ENCODE results near the gene RPS3. TPM values are rescaled to one million over a fixed set of nuclear protein-coding genes. Genes with fewer than 3 reads are reported as not detected.

RPS3 gene
- polyA plus RNA-seq, 1 of the 3 experiments (the other 2 are of a cell fraction) = 4,540 TPM

- ChIA-PET POLR2A (interaction anchor here (0.7 kb wide), 1 partner anchor 10 kb away, joined by 5 read pairs; no protein-coding TSS in a partner anchor), CTCF (interaction anchor here (0.8 to 2.1 kb wide), 7 partner anchors 9 to 37 kb away, joined by 3 to 8 read pairs (median 4); no protein-coding TSS in a partner anchor)
- Histone ChIP-seq H3K9ac (no peak overlapping the region), H3K4me3 (ENCODE audit: low read depth in 2 of 2, low read length in 1 of 2) (no peak overlapping the region), H3K27ac (ENCODE audit: low read depth in 2 of 2, low read length in 1 of 2) (no peak overlapping the region), H3F3A (replicated peaks; ENCODE audit: insufficient read depth) (peaks cover 10% of the 10 kb centered on the region), H3K4me1 (ENCODE audit: control insufficient read depth in 1 of 2, insufficient read depth in 2 of 2, low read depth in 1 of 2, low read length in 1 of 2) (peaks cover 0 to 29% of the 10 kb centered on the region in 2 experiments; a peak in 1 of 4 replicates), H3K9me2 (no peaks in the 10 kb centered on the region), H2AFZ (ENCODE audit: low read depth) (no peak overlapping the region), H3K36me3 (replicated peaks in 1 of 2; ENCODE audit: control insufficient read depth in 1 of 2, insufficient read depth in 2 of 2, low read length in 1 of 2) (peaks cover 6 to 11% of the 10 kb centered on the region in 2 experiments), H3K4me2 (no peak overlapping the region), H3K27me3 (ENCODE audit: insufficient read depth) (peaks cover under 1% of the 10 kb centered on the region; the same call in 1 of the 2 replicates), H3K79me2 (ENCODE audit: insufficient read depth) (peaks cover under 1% of the 10 kb centered on the region; the same call in 1 of the 2 replicates), H4K20me1 (ENCODE audit: insufficient read depth) (no peaks in the 10 kb centered on the region), H3K9me3 (no peaks in the 10 kb centered on the region)
- TF ChIP-seq, protein P1, sequence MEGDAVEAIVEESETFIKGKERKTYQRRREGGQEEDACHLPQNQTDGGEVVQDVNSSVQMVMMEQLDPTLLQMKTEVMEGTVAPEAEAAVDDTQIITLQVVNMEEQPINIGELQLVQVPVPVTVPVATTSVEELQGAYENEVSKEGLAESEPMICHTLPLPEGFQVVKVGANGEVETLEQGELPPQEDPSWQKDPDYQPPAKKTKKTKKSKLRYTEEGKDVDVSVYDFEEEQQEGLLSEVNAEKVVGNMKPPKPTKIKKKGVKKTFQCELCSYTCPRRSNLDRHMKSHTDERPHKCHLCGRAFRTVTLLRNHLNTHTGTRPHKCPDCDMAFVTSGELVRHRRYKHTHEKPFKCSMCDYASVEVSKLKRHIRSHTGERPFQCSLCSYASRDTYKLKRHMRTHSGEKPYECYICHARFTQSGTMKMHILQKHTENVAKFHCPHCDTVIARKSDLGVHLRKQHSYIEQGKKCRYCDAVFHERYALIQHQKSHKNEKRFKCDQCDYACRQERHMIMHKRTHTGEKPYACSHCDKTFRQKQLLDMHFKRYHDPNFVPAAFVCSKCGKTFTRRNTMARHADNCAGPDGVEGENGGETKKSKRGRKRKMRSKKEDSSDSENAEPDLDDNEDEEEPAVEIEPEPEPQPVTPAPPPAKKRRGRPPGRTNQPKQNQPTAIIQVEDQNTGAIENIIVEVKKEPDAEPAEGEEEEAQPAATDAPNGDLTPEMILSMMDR (IDR thresholded peaks at IDR 0.05) = peak; percentile 37
- TF ChIP-seq, protein P2, sequence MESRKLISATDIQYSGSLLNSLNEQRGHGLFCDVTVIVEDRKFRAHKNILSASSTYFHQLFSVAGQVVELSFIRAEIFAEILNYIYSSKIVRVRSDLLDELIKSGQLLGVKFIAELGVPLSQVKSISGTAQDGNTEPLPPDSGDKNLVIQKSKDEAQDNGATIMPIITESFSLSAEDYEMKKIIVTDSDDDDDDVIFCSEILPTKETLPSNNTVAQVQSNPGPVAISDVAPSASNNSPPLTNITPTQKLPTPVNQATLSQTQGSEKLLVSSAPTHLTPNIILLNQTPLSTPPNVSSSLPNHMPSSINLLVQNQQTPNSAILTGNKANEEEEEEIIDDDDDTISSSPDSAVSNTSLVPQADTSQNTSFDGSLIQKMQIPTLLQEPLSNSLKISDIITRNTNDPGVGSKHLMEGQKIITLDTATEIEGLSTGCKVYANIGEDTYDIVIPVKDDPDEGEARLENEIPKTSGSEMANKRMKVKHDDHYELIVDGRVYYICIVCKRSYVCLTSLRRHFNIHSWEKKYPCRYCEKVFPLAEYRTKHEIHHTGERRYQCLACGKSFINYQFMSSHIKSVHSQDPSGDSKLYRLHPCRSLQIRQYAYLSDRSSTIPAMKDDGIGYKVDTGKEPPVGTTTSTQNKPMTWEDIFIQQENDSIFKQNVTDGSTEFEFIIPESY (IDR thresholded peaks at IDR 0.05; ENCODE audit: borderline replicate concordance, low read depth) = no peak
- WGBS (ENCODE audit: low lambda C conversion rate) = 98% methylated on average over 22 of the region's 29 CpGs
- DNase-seq = peak; percentile 56
These were observed 26.1 kb downstream of the RPS3 start for GRCh38 chr11:75425422-75425821.

DNA sequence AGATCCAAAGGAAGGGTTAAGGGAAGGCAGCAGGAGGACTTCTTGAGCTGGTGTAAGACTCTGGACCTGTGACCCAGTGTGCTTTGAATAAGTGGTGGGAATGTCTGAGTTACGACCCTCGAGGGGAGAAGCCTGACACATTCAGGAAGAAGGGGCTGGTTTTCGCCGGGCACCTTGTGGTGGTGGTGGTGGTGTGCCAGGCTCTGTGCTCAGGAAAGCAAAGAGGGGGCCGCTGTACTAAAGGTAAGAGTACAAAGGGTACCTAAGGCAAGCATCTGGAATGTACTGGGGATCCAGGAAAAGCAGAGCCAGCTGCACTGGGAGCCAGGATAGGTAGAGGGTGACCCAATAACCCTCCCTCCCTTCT is 27.4 kb downstream of the RPS3 start:
- Histone ChIP-seq H3K9ac (no peak overlapping the region), H4K20me1 (ENCODE audit: insufficient read depth) (no peaks in the 10 kb centered on the region), H3K4me3 (ENCODE audit: low read depth in 2 of 2, low read length in 1 of 2) (no peak overlapping the region), H3K4me1 (ENCODE audit: control insufficient read depth in 1 of 2, insufficient read depth in 2 of 2, low read depth in 1 of 2, low read length in 1 of 2) (peaks cover 0 to 21% of the 10 kb centered on the region in 2 experiments; a peak in 1 of 4 replicates), H3K27me3 (ENCODE audit: insufficient read depth) (peaks cover 9% of the 10 kb centered on the region), H2AFZ (ENCODE audit: low read depth) (no peak overlapping the region), H3K36me3 (replicated peaks in 1 of 2; ENCODE audit: control insufficient read depth in 1 of 2, insufficient read depth in 2 of 2, low read length in 1 of 2) (peaks cover 6 to 11% of the 10 kb centered on the region in 2 experiments), H3K27ac (ENCODE audit: low read depth in 2 of 2, low read length in 1 of 2) (no peak overlapping the region), H3K4me2 (no peak overlapping the region), H3F3A (replicated peaks; ENCODE audit: insufficient read depth) (peaks cover 7% of the 10 kb centered on the region), H3K9me3 (no peaks in the 10 kb centered on the region), H3K79me2 (ENCODE audit: insufficient read depth) (no peaks in the 10 kb centered on the region), H3K9me2 (no peaks in the 10 kb centered on the region)
- POLR2A ChIA-PET = interaction anchor here (1.1 kb wide), 1 partner anchor 10 kb away, joined by 5 read pairs; no protein-coding TSS in a partner anchor
- DNase-seq = no peak
- CTCF ChIA-PET = interaction anchor here (1.2 to 3.8 kb wide), 2 partner anchors 19 kb away, joined by 4 to 16 read pairs; no protein-coding TSS in a partner anchor
- no peak for TF ChIP-seq RXRA (IDR thresholded peaks at IDR 0.05; ENCODE audit: borderline replicate concordance, low read depth)
- no peak for TF ChIP-seq YY1 (IDR thresholded peaks at IDR 0.05; ENCODE audit: low read depth)
- TF ChIP-seq USF1 (IDR thresholded peaks at IDR 0.05; ENCODE audit: borderline replicate concordance, low read depth) = no peak
- TF ChIP-seq, protein P3, sequence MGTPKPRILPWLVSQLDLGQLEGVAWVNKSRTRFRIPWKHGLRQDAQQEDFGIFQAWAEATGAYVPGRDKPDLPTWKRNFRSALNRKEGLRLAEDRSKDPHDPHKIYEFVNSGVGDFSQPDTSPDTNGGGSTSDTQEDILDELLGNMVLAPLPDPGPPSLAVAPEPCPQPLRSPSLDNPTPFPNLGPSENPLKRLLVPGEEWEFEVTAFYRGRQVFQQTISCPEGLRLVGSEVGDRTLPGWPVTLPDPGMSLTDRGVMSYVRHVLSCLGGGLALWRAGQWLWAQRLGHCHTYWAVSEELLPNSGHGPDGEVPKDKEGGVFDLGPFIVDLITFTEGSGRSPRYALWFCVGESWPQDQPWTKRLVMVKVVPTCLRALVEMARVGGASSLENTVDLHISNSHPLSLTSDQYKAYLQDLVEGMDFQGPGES (IDR thresholded peaks at IDR 0.05; ENCODE audit: low read depth, low read length) = no peak
- TF ChIP-seq, protein P2 (IDR thresholded peaks at IDR 0.05; ENCODE audit: borderline replicate concordance, low read depth) = no peak
- TF ChIP-seq MEF2A (IDR thresholded peaks at IDR 0.05; ENCODE audit: borderline replicate concordance, low read depth) = no peak
- TF ChIP-seq FOXM1 (IDR thresholded peaks at IDR 0.05; ENCODE audit: low read depth) = no peak
- TF ChIP-seq, protein P4, sequence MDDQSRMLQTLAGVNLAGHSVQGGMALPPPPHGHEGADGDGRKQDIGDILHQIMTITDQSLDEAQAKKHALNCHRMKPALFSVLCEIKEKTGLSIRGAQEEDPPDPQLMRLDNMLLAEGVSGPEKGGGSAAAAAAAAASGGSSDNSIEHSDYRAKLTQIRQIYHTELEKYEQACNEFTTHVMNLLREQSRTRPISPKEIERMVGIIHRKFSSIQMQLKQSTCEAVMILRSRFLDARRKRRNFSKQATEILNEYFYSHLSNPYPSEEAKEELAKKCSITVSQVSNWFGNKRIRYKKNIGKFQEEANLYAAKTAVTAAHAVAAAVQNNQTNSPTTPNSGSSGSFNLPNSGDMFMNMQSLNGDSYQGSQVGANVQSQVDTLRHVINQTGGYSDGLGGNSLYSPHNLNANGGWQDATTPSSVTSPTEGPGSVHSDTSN (IDR thresholded peaks at IDR 0.05) = no peak
- no peak for TF ChIP-seq MXI1 (IDR thresholded peaks at IDR 0.05; ENCODE audit: low read depth, low read length)
- TF ChIP-seq JUND (IDR thresholded peaks at IDR 0.05) = no peak
- no peak for TF ChIP-seq TEAD4 (IDR thresholded peaks at IDR 0.05; ENCODE audit: borderline replicate concordance, insufficient read depth)
- TF ChIP-seq FOSL2 (IDR thresholded peaks at IDR 0.05; ENCODE audit: borderline replicate concordance, low read depth) = no peak
- TF ChIP-seq, protein P1 (IDR thresholded peaks at IDR 0.05) = no peak
- WGBS (ENCODE audit: low lambda C conversion rate) = 87% methylated on average over 5 of the region's 5 CpGs
